Activated CD4-positive, alpha-beta memory T cell treated with anti-CD3 and anti-CD28 coated beads for 36 hours (primary cell): ENCODE data around the gene TJP3. TPM values are rescaled to one million over a fixed set of nuclear protein-coding genes. Genes with fewer than 3 reads are reported as not detected.
A peak's percentile ranks its signal among the peaks of the same experiment; 100 is the strongest.
"Not testable (repeated sequence)": the region's sequence is repeated elsewhere in the genome, so short reads cannot be mapped to it uniquely, and the experiment has no call there.

Source experiments
- CTCF ChIA-PET: fragments of 350-600 bp; sonication (Branson Sonifier 250); formaldehyde crosslinking; loops from one replicate; lab custom pipeline; 2021; ENCODE audit warnings: antibody characterized with exemption, inconsistent platforms; lab: Charles Lee
- POLR2A ChIA-PET: fragments of 350-600 bp; sonication (Branson Sonifier 250); formaldehyde crosslinking; loops from one replicate; lab custom pipeline; 2021; ENCODE audit warnings: antibody characterized with exemption; lab: Charles Lee
- DNase-seq: peaks from one replicate; pipeline ENCODE4 v3.0.0-alpha.2; 2020
- H3K27ac Mint-ChIP-seq: one replicate; pipeline ENCODE4 v1.8.0; 2021; ENCODE audit warnings: mixed read lengths
- H3K27me3 Mint-ChIP-seq: one replicate; pipeline ENCODE4 v1.8.0; 2021; ENCODE audit warnings: mixed read lengths
- H3K36me3 Mint-ChIP-seq: one replicate; pipeline ENCODE4 v1.8.0; 2021; ENCODE audit warnings: mixed read lengths
- H3K4me1 Mint-ChIP-seq: one replicate; pipeline ENCODE4 v1.8.0; 2021; ENCODE audit warnings: low read depth, mixed read lengths
- H3K4me3 Mint-ChIP-seq: one replicate; pipeline ENCODE4 v1.8.0; 2021; ENCODE audit warnings: mild to moderate bottlenecking, mixed read lengths
- H3K9me3 Mint-ChIP-seq: one replicate; pipeline ENCODE4 v1.8.0; 2021; ENCODE audit warnings: mixed read lengths
- intact Hi-C: fragments of 100-400 bp; cut with micrococcal nuclease; formaldehyde crosslinking; loops from one replicate; pipeline ENCODE4 v1.15.1; 2023
- total RNA-seq, 2 experiments: library from RNA; stranded (reverse); gene quantifications; one replicate each; pipeline ENCODE4 v1.2.3, GENCODE V29; 2021

TJP3 gene
- total RNA-seq, 2 experiments from 2014 or later = 3.1 to 3.7 TPM

- H3K27me3 Mint-ChIP-seq = no peaks in the 10 kb centered on the region
- H3K27ac Mint-ChIP-seq = no peak overlapping the region
- intact Hi-C loops = no loop called here
- H3K9me3 Mint-ChIP-seq = no peaks in the 10 kb centered on the region
- ChIA-PET POLR2A (interaction anchor here (1.1 kb wide), 1 partner anchor 9 kb away, joined by 3 read pairs; no protein-coding TSS in a partner anchor), CTCF (no interaction called here)
- peaks cover 10% of the 10 kb centered on the region for H3K36me3 Mint-ChIP-seq
- DNase-seq = no peak
- no peak overlapping the region for H3K4me3 Mint-ChIP-seq
- no peaks in the 10 kb centered on the region for H3K4me1 Mint-ChIP-seq
Observed at GRCh38 chr19:3745363-3746045, 37.3 kb downstream of the TJP3 start.

GRCh38 chr19:3746371-3747056 lies 38.3 kb downstream of the TJP3 start:
- POLR2A ChIA-PET = no interaction called here
- intact Hi-C loops = no loop called here
- H3K4me1 Mint-ChIP-seq = no peaks in the 10 kb centered on the region
- CTCF ChIA-PET = interaction anchor here (0.6 kb wide), 1 partner anchor 47 kb away, joined by 3 read pairs; no protein-coding TSS in a partner anchor
- H3K36me3 Mint-ChIP-seq = peaks cover 14% of the 10 kb centered on the region
- no peak overlapping the region for H3K4me3 Mint-ChIP-seq
- no peaks in the 10 kb centered on the region for H3K9me3 Mint-ChIP-seq
- no peaks in the 10 kb centered on the region for H3K27me3 Mint-ChIP-seq
- no peak for DNase-seq
- no peak overlapping the region for H3K27ac Mint-ChIP-seq

DNA sequence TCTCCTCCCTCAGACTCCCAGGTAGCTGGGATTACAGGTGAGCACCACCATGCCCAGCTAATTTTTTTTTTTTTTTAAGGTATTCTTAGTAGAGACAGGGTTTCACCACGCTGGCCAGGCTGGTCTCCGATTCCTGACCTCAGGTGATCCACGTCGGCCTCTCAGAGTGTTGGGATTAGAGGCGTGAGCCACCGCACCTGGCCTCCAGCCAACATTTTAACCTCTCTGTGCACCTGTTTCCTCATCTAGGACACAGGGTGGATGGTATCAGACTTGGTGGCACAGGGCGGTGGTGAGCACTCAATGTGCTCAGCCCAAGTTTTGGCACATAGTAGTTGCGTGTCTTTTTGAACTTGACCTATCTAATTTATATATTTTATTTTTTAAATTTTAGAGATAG lies 40.8 kb downstream of the TJP3 start:
- Mint-ChIP-seq H3K9me3 (no peaks in the 10 kb centered on the region), H3K4me3 (no peak overlapping the region), H3K27ac (no peak overlapping the region), H3K4me1 (no peaks in the 10 kb centered on the region), H3K36me3 (peaks cover 16% of the 10 kb centered on the region), H3K27me3 (no peaks in the 10 kb centered on the region)
- ChIA-PET CTCF (no interaction called here), POLR2A (no interaction called here)
- intact Hi-C loops = no loop called here
- no peak for DNase-seq

DNA sequence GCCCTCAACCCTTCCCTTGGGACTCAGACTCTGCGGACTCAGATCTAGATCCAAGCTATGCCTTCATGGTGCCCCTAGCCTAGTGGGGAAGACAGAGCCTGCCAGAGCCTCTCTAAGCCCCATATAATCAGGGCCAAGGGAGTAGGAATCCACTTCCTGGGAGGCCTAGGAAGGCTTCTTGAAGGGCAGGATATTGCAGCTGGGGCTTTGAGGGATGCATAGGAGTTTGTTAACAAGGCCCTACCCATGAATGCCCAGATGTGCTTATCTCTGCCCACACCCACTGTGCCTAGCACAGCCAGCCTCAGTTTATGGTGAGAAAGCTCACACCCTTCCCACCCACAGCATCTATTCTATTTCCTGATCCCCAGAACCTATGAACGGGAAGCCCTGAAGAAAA lies 42.0 kb downstream of the TJP3 start:
- peaks cover 5% of the 10 kb centered on the region for H3K4me1 Mint-ChIP-seq
- no peak overlapping the region for H3K27ac Mint-ChIP-seq
- intact Hi-C loops = no loop called here
- ChIA-PET POLR2A (no interaction called here), CTCF (no interaction called here)
- peaks cover 21% of the 10 kb centered on the region for H3K36me3 Mint-ChIP-seq
- no peak for DNase-seq
- H3K9me3 Mint-ChIP-seq = no peaks in the 10 kb centered on the region
- no peaks in the 10 kb centered on the region for H3K27me3 Mint-ChIP-seq
- H3K4me3 Mint-ChIP-seq = no peak overlapping the region

DNA sequence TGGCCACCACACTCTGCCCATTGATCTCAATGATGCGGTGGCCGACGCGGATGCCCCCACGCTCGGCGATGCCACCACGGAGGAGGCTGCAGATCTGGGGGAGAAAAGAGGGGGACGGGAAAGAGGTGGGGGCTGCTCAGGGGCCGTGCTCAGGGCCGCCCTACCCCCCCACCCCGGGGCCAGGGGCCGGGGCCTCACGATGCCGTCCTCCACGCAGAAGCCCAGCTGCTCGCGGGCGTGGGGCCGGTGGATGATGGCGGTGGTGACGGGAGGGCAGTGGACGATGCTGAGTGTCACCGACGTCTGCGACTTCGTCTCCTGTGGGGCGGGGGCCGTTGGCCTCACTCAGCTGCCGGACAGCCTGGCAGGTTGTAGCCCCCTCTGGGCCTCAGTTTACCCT lies 43.1 kb downstream of the TJP3 start:
- ChIA-PET CTCF (no interaction called here), POLR2A (no interaction called here)
- no peaks in the 10 kb centered on the region for H3K9me3 Mint-ChIP-seq
- H3K27me3 Mint-ChIP-seq = no peaks in the 10 kb centered on the region
- no peak overlapping the region for H3K27ac Mint-ChIP-seq
- peaks cover 24% of the 10 kb centered on the region for H3K36me3 Mint-ChIP-seq
- DNase-seq = no peak
- peaks cover 8% of the 10 kb centered on the region for H3K4me1 Mint-ChIP-seq
- H3K4me3 Mint-ChIP-seq = no peak overlapping the region
- intact Hi-C loops = no loop called here

DNA sequence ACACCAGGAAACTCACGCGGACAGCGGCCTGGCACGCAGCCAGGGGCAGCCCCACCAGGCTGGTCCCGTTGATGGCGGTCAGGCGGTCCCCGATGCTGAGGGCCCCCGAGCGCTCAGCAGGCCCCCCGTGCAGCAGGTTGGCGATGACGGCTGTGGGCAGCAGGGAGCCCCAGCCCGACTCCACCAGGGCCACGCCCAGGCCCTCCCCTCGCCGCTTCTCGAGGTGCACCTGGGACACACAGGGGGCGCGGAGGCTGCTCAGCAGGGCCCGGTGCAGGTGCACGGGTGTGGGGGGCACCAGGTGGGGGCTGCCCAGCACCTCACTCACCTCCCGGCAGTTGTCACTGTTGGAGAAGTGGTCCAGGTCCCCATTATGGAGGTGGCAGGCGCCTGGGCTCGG lies 44.3 kb downstream of the TJP3 start:
- Mint-ChIP-seq H3K4me1 (peaks cover 11% of the 10 kb centered on the region), H3K36me3 (peaks cover 27% of the 10 kb centered on the region), H3K9me3 (no peaks in the 10 kb centered on the region), H3K27me3 (no peaks in the 10 kb centered on the region), H3K4me3 (no peak overlapping the region), H3K27ac (no peak overlapping the region)
- no peak for DNase-seq
- intact Hi-C loops = no loop called here
- ChIA-PET POLR2A (no interaction called here), CTCF (no interaction called here)

DNA sequence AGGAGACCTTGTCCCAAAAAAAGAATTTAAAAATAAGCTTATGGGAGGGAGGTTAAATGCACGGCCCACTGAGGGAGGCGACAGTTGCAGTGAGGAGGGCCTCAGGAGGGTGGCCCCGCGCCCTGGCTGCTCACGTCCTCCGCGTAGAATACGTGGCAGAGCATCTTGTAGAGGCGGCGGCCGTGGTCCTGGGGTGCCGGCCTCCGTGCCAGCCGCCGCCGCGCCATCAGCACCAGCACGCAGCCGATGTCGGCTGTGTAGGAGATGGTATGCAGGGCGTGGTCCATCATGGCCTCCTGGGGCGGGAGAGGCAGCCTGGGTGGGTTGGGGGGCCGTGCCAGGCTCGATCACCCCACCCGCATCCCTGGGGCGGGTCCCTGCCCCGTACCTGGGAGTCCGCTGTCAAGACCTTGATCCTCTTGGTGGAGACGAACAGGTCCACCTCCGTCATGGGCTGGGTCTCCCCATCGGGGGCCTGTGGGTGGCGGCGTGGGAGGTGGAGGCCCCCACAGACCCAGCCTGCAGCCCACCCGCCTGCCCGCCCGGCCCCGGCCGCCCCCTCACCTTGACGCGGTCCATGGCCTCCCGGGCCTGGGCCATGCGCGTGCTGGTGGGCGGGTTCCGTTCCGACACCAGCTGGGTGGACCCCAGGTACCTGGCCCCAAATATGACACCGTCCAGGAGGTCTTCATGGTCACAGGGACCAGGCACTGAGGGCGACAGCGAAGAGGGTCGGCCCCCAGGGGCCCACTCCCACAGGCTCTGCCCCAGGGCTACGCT lies 45.6 kb downstream of the TJP3 start:
- DNase-seq = no peak
- Mint-ChIP-seq H3K4me3 (no peak overlapping the region), H3K27me3 (no peaks in the 10 kb centered on the region), H3K27ac (no peak overlapping the region), H3K4me1 (peaks cover 12% of the 10 kb centered on the region), H3K9me3 (no peaks in the 10 kb centered on the region), H3K36me3 (peaks cover 31% of the 10 kb centered on the region)
- intact Hi-C loops = no loop called here
- POLR2A ChIA-PET = interaction anchor here (1.0 kb wide), 1 partner anchor 9 kb away, joined by 3 read pairs; no protein-coding TSS in a partner anchor
- CTCF ChIA-PET = no interaction called here

GRCh38 chr19:3757705-3758104 lies 49.5 kb downstream of the TJP3 start:
- H3K27ac Mint-ChIP-seq, intact Hi-C loops, H3K9me3 Mint-ChIP-seq, DNase-seq, POLR2A ChIA-PET, H3K27me3 Mint-ChIP-seq, H3K4me3 Mint-ChIP-seq: not testable (repeated sequence)
- peaks cover 30% of the 10 kb centered on the region for H3K4me1 Mint-ChIP-seq
- CTCF ChIA-PET = interaction anchor here (1.2 kb wide), 1 partner anchor 64 kb away, joined by 4 read pairs; no protein-coding TSS in a partner anchor
- H3K36me3 Mint-ChIP-seq = peaks cover 29% of the 10 kb centered on the region

DNA sequence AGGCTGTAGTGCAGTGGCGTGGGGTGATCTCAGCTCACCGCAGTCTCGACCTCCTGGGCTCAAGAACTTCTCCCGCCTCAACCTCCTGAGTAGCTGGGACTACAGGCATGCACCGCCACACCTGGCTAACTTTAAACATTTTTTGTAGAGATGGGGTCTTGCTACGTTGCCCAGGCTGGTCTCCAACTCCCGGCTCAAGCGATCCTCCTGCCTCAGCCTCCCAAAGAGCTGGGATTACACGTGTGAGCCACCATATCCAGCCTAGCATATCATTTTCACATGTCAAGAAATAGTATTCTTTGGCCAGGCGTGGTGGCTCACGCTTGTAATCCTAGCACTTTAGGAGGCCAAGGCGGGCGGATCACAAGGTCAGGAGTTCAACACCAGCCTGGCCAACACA lies 50.1 kb downstream of the TJP3 start:
- H3K9me3 Mint-ChIP-seq, H3K27ac Mint-ChIP-seq, DNase-seq, POLR2A ChIA-PET, H3K27me3 Mint-ChIP-seq, intact Hi-C loops, H3K4me3 Mint-ChIP-seq: not testable (repeated sequence)
- Mint-ChIP-seq H3K36me3 (peaks cover 29% of the 10 kb centered on the region), H3K4me1 (peaks cover 36% of the 10 kb centered on the region)
- CTCF ChIA-PET = interaction anchor here (1.2 kb wide), 1 partner anchor 64 kb away, joined by 4 read pairs; no protein-coding TSS in a partner anchor

DNA sequence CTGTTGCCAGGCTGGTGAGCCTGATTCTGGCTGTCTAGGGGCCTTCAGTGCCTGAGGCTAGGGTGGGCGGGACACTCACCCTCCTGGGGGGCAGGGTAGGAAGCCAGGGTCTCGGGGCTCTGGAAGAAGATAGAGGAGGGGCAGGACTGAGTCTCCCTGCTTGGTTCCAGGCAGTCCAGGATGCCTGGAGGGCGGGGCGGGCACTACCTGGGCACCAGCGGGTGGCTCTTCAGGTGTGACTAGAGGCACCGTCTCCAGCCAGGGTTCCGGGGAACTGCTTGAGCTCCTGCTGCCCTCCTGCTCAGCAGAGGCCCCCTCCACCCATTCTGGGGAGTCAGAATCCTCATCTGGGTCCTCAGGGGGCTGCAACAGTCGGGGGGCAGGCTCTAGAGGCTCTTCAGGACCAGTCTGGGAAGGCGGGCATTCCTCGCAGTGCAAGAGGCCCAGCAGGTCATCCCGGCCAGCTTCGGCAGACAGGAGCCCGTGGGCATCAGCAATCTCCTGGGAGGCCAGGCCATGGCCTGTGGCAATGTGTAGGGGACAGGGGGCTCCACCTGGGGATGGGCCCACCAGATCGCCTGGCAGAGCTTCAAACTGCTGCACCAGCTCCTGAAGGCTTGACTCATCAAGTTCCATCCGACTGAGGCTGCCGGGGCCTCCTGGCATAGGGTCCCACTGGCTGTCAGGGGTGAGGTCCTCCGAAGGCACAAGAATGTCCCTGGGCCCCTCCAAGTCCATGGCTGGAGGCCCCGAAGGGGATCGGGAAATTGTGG lies 51.5 kb downstream of the TJP3 start:
- no peak for DNase-seq
- ChIA-PET POLR2A (interaction anchor here (0.6 kb wide), 1 partner anchor 217 kb away, joined by 4 read pairs; no protein-coding TSS in a partner anchor), CTCF (interaction anchor here (0.9 to 3.5 kb wide), 2 partner anchors 61 to 62 kb away, joined by 3 to 43 read pairs; no protein-coding TSS in a partner anchor)
- Mint-ChIP-seq H3K4me3 (peak overlapping the region; percentile 99), H3K36me3 (peaks cover 29% of the 10 kb centered on the region), H3K9me3 (no peaks in the 10 kb centered on the region), H3K27me3 (no peaks in the 10 kb centered on the region), H3K4me1 (peaks cover 39% of the 10 kb centered on the region), H3K27ac (peak overlapping the region; percentile 8)
- intact Hi-C loops = loop anchor here (5.0 kb wide), 2 partner anchors 213 to 308 kb away; partner anchors contain the start of genes DAPK3 and ZBTB7A

GRCh38 chr19:3760871-3761361 lies 52.7 kb downstream of the TJP3 start:
- peaks cover 22% of the 10 kb centered on the region for H3K36me3 Mint-ChIP-seq

More at GRCh38 chr19:3760871-3761361, 52.7 kb downstream of the TJP3 start:
- Mint-ChIP-seq H3K4me1 (peaks cover 32% of the 10 kb centered on the region), H3K27me3 (no peaks in the 10 kb centered on the region), H3K4me3 (peak overlapping the region; percentile 99), H3K27ac (peak overlapping the region; percentile 96), H3K9me3 (no peaks in the 10 kb centered on the region)
- DNase-seq = peak; percentile 30
- intact Hi-C loops = loop anchor here (1.0 to 5.0 kb wide), 3 partner anchors 61 to 306 kb away; partner anchors contain the start of genes DAPK3 and ZBTB7A
- ChIA-PET CTCF (interaction anchor here (0.6 to 3.5 kb wide), 5 partner anchors 39 to 69 kb away, joined by 3 to 43 read pairs (median 5); no protein-coding TSS in a partner anchor), POLR2A (interaction anchor here (0.6 to 2.4 kb wide), 2 partner anchors 57 to 71 kb away, joined by 3 to 13 read pairs; no protein-coding TSS in a partner anchor)
